Occipital lobe (tissue), 2 donors: ENCODE data around the gene LAMA4. TPM values are rescaled to one million over a fixed set of nuclear protein-coding genes. Genes with fewer than 3 reads are reported as not detected.

Experiments used
- DNase-seq: peaks from one replicate; lab custom pipeline; 2025; lab: John Stamatoyannopoulos, UW
- total RNA-seq: library from RNA; depleted of rRNA; stranded (reverse); fragments of >200 nt; gene quantifications from one replicate; pipeline ENCODE4 v1.2.3, GENCODE V29; 2014

Gene LAMA4
- total RNA-seq, 1 donor from 2014 or later = 19.2 TPM

DNA sequence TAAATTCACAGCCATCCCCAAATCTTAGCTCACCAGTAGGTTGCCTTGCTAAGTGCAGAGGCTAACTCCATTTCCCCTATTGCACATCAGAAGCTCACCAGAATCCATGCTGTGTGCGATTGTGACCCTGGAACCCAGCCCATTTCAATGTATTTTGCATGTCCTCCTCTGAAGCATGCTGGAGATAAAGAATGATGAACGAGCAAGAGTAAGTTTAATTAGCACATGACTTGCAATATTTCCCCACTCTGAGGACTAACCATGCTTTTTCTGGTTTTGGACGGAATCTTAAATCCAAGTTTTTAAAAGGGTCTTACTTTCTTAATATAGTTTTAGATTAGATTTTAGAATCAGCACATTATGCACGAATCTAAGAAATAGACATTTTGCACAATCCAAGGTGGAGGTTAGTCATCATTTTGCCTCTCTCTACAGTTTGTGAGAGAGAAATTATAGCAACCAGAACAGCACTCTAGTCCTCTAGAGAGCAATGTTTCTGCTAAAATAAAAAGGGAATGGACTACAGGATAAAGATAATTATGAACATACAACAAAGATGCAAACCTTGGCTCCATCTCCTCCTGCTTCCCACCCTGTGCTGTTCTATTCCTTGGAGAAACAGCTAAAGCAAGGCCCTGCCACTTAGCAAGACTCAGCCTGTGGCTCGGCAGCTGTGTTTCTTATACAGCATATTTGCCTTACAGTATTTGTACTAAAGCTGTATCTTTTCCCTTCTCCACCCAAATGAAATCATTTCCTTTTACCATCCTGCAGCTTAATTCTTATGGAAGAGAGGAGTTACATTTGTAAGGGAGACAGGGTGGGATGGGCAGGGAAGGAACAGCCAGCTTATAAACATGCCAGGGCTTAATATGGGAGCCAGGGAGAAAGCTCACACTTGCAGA is 24.9 kb upstream of the LAMA4 start:
- DNase-seq = no peak

DNA sequence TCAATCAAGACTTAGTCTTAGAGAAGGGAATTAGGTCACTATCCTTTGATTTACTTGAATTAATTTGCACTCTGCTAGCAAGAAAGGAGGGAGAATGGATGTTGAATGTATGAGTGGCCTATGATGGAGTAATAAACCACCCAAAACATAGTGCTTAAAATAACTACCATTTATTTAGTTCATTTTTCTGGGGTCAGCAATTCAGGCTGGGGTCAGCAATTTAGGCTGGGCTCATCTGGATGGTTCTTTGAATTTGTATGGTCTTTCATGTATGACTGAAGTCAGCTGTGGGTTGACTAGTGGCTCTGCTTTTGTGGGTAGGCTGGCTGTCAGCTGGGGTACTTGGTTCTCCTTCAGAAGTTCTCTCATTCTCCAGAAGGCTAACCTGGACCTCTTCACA is 21.0 kb upstream of the LAMA4 start:
- no peak for DNase-seq

DNA sequence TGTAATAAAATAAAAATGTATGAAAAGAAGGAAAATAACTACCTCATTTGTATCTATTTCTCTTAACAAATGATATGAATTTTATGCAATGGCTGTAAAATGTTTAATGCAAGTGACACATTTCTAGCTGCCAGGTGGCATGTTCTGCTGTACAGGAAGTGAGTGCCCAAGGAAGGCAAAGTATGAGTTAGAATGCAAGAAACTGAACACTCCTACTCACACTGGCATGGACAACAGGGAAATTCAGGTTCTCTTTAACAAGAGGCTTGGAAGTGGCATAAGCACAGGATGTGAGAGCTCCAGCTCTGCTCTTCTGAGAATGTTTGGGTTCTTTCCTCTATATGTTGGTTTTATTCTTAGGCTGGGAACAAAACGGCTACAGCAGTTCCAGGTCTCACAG is 20.4 kb upstream of the LAMA4 start:
- peak; percentile 25 for DNase-seq

DNA sequence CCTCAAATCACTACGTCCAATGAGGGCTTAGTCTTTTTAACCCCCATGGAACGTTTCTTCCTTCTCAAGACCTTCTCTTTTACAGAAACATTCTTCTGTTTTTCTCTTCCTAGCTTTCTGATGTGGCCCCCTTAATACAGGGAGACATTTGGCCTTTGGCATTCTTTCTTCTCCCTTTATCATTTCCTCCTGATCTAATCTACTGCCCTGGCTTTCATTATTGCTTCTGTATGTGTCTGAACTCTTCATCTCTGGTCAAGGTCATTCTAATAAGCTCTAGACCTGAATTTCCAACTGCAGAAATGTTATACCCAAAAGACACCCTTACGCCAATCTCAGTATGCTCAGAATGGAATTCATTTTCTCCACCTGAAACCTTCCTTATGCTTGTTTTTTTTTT is 18.4 kb upstream of the LAMA4 start:
- no peak for DNase-seq

DNA sequence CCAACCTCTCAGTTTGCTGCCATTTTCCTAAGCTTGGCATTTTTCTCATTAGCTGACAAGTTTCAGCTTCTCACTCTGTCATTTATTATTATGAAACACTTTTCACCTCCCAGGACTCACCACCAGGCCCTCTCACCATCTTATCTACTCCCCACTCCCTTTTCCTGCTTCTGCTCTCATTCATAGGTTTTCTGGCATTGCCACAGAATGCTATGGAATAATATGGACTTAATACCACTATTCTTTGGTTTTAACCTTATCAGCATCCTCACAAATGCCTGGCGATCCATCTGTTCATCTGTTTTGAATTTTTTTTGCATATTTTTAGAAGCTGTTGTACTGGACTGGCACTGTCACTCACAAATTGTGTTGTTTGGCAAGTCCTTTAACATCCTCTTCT is 16.4 kb upstream of the LAMA4 start:
- DNase-seq = no peak

DNA sequence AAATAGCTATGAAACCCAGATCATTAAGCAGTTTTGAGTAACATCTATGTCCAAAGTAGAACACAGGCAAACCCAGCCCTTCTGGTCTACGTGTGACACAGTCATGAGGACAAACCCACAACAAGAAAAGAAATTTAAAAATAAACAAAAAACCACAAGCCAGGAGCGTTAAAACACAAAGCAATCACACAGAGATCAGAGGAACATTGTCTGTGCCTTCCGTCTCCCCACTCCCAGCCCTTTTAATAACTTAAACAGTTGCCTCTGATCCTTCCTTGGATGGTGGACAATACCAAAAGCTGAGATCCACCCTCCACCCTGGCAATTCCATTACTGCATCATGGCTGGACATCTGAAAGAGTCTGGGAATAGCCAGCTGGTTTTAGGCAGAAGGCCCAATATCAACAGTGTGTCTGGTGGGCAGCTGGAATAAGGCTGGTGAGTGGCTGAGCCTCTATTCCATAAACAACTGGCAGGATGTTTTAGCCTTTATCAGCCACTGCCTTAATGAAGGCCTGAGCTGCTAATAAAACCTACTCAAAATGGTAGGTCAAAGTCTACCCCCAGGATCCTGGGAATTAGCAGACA is 15.7 kb upstream of the LAMA4 start:
- DNase-seq = no peak

DNA sequence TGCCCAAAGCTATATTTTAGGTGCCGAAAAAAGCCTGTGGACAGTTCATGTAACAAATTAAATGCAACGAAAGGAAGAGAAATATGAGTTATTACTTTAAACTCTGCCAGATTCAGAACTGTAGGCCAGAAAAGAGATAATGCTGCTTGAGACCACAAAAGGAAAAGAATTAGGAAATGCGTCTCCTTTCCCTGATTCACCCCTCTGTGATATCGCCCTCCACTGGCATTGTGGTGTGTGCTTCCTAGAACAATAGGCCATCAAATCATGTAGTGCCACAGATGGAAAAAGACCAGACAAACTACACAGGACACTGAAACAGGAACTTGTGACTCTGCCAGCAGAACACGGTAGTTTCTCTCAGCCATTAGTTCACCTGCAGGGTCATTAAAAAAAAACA is 14.7 kb upstream of the LAMA4 start:
- DNase-seq = no peak

DNA sequence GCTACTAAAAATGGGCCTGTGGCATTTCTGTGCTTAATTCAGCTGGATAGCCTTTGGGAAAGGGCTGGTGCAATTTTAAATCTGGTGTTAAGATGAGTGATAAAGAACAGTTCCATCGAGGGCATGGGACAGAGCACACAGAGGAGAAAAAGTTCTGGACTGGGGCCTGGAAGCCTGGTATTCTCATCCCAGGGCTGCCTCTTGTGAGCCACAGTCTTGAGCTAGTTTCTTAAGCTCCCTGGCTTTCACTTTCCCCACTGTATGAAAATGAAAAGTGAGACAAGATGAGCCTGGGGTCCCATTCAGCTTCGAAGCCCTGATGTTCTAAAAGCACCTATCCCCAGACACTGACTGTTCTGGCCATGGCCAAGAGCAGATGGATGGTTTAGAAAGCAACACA is 14.3 kb upstream of the LAMA4 start:
- DNase-seq = no peak

DNA sequence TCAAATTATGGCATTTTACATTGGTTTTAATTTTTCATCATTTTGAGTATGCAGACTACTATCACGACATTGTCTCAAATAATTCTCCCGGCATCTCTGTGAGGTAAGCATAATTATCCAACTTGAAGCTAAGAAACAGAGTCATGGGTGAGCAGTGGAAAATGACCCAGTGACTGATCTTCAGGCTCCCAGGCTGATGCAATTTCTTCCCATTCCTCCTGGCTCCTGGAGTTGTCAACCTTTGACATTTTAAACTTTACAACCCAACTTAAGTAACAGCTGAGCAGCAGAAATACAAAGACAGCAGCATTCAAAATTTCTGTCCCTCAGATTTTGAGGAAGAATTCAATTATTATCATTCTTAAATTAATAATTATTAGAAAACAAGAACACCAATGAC is 13.7 kb upstream of the LAMA4 start:
- no peak for DNase-seq

DNA sequence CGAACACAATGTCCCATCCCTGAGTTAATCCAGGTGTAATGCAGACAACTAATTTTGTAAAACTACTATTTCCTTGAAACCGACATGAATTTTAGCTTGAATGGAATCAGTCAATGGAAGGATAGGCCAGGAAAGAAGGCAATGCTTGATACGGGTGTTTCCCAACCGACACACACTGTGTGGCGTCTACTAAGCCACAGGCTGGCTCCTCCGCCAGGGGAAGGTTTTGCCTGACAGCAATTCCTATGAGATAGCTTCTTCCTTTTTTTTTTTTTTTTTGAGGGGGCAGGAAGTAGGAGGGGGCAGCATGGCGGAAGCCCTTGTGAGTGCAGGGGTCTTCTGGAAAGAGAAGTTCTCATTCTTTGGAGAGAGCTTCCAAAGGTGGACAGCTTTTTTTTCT is 12.0 kb upstream of the LAMA4 start:
- no peak for DNase-seq

DNA sequence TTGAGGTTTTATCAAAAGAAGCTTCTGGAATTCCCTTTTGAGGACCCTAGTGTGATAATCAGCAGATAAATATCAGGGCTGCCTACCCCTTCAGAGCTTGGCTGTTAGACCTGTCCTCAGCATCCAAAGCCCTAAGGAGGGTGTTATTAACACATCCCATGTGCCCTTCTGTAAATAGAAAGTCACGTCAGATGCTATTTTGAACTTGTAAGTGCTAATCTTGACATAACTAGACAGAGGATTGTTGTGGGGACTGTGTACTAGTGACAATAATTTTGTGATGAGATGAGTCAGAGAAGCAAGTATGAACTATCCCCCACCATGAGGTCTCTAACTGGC is 4.9 kb upstream of the LAMA4 start:
- no peak for DNase-seq

DNA sequence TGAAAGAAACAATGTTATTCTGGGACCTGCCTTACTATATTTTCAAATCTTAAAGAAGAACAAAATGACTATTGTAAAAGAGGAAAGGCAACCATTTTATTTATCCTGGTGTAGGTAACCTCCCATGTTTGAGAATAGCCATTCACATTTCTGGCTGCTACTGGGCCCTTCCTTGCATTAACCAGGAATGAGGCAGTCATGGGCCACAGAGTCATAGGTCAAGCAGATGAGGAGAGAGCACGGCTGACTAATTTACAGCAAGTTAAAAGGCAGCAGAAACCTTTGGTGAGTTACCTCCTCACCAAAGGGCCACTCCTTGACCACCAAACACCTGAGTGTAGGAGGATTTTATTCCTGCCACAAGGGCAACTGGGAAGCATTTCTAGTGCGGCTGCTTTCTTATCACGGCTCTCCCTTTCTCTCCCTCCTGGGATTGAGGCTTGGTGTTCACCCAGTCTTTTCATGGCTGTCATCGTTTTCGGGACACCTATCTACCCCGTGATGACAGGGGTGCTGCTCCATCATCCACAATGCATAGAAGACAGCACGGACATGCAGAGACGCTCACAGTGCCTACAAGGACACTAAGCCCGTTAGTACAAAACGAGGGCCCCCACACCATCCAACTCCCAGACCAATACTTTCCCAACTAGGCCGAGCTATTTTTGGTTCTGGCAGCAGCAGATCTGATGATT is 4.4 kb upstream of the LAMA4 start:
- DNase-seq = no peak

DNA sequence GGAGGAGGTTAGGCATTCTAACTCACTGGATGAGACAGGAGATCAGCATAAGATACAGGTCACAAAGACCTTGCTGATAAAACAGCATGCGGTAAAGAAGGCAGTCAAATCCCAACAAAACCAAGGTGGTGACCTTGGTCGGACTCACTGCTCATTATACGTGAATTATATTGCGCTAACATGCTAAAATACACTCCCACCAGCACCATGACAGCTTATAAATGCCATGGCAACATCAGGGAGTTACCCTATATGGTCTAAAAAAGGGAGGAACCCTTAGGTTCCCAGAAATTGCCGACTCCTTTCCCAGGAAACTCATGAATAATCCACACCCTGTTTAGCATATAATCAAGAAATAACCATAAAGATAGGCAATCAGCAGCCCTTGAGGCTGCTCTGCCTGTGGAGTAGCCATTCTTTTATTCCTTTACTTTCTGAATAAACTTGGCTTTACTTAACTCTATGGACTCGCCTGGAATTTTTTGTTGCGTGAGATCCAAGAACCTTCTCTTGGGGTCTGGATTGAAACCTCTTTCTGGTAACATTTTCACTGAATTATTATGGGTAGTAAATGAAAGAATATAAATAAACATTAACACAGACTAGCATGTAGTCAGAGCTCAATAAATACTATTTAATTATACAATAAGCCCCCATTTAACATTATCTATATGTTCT is 3.0 kb upstream of the LAMA4 start:
- DNase-seq = no peak

DNA sequence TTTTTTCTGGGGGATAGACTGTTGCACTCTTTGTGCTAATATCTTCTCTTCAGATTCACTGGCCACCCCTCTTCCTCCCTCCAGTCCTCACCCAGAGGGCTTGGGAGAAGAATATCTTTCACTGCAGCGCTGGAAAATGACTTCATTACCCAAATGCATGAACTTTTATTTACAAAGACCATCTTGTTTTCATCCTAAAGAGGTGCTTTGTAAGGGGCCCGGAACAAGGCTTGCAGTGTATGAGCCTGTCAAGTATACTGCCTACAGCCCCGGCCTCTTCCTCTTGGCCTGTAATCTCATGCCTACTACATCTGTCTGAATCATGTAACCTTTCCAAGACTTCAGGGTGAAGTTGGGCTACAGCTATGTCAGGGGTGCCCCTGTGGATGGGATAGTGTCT is 554 bp upstream of the LAMA4 start:
- DNase-seq = no peak

DNA sequence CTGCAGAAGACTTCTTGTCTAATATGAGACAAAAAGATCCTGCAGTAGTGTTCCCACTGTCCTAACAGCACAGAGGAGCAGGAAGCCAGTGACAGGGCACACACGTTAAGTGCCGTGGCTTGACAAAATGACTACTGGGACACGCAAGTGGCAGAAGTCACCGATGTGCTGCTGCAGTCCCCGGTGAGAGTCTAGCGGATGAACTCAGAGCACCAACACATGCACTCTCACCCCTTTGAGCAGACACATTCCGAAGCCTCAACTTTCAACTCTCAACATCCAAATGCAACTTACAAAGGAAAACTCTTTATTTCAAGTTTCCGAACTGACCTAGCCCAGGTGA is 898 bp downstream of the LAMA4 start:
- DNase-seq = no peak

DNA sequence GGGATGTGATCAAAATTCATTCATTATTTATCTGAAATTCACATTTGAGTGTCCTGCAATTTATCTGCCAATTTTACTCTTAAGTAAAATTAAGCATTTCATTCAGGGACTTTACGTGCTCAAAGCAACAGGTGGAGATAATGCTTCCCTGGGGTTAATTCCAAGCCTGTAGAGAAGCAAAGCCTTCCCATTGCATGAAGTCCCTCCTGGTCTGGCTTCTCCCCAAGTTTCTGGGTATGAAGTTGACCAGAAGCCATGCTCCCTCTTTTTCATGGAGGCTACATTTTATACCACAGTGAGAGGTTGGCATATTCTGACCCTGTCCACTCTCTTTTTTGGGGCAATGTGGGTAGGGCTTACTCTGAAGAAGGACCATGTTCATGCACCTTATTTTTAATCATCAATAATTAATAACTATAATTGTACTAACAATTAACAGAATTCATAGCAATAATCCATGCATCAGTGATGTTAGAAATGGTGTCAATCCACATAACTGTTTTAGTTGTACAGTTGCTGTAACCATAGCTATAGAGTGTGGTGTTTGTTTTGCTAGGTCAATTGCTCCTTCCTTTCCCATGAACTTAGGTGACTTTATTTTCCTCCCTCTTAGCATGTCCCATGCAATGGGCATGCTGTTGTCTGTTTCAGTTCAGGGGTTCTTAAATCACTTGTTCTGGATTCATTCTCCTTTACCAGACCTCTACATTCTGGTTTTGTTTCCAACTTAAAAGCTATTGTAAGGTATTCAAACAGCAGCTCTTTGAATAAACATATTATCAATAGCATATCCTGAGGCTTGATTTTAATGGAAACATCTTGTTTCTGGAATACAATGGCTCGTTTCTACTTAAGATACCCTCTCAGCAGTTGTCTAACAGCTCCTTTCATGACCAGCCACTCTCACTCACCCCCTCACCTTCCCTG is 1.5 kb downstream of the LAMA4 start:
- DNase-seq = no peak

DNA sequence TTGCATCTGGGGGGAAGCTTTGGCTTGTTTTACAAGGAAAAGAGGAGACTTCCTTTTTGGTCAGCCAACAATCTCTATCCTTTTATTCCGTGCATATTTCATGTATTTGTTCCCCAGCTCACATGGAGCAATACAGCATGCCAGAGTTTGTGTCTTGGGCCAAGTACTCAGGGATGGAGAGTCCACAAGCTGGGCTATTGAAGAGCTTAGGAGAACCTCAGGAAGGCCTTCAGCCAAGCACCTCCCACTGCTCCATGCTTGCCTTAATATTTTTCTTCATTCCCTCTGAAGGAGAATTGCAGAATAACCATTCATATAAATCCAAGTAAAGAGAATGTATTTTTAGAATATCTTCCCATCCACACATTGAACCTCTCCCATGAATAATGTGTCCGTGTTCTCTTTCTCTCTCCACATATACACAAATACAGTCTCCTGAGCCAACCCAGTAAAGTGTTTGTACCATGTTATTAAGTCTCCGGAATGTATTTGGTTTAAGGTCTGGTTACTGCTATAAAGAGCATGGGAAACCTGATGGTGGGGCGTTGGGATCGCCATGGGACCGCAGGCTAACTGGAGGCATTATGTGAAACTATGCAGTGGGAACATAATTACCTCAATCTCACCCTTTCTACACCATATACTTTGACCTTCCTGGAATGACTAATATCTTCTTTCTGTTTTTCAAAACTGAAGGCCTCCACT is 3.0 kb downstream of the LAMA4 start:
- no peak for DNase-seq

DNA sequence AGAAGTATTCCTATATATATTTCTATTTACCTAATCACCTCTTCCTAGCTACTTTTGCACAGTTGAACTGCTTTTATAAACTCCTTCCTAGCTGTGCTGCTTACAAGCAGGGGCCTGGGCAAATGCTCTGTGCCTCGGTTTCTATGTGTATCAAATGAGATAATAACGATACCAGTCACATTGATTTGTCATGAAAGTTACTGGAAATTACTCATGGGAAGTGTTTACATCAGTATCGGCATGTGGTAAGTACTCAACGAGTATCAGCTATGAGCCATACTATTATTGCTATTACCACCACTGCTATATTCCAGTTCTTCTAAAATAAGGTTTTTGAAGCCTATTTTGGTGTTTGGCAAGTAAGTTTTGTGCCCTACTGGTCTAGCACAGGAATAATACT is 4.9 kb downstream of the LAMA4 start:
- DNase-seq = no peak

DNA sequence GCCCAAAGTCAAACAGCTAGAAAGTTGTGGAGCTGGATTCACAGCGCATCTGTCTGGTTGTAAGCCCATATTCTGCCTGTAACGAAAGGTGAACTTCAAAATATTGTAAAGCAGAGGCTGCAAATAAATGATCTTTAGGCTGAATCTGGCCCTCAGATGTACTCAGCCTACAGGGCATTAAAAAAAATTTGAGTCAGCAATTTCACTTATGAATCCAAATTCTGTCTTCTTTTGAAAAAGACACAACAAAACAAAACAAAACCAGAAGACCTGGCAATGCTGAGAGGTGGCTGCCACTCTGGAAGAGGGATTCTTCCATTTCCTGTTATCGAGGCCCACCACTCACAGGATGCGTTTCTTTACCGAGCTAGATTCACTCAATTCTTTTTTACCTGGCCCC is 7.1 kb downstream of the LAMA4 start:
- DNase-seq = no peak

DNA sequence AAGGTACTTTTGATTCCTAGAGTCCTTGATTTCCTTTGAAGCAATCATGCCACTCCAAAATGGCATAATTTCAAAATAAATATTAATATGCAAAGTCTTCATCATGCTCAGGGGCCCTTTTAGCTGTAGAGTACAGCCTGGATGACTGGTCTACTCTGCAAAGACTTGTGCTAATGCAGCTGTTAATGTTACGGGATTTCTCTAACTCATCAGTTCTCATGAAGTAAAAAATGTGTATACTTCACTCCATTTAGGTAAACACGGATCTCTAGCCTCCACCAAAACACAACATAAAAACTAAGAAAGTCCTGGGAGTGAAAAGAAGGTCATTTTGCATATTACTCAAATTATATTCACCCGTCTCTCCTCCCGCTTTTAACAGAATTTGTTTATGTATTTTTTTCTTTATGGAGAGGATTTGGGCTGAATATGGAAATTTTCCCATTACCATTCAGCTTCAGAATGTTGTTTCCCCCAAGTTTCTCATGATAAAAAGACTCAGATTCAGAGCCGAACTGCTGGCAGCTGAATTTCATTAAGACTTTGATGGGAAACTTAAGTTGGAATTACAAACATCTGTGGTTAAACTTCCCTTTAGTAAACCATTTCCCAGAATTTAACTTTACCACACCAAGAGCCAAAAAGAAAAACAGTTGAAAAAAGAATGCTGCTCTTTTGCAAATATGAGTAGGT is 8.7 kb downstream of the LAMA4 start:
- DNase-seq = no peak
